NCI-H774 (cell line): Measurements from ENCODE around the gene SEC22B.
"Not testable (repeated sequence)": the region's sequence is repeated elsewhere in the genome, so short reads cannot be mapped to it uniquely, and the experiment has no call there.

ENCODE experiments used
- DNase-seq: peaks from one replicate; lab custom pipeline; 2025; lab: John Stamatoyannopoulos, UW

The SEC22B gene

GRCh38 chr1:120116094-120116493, 60.2 kb downstream of the SEC22B start:
- not testable (repeated sequence) for DNase-seq

- DNase-seq: not testable (repeated sequence)
These were observed 63.2 kb downstream of the SEC22B start for GRCh38 chr1:120113134-120113533.

- not testable (repeated sequence) for DNase-seq
These were observed 64.1 kb downstream of the SEC22B start for GRCh38 chr1:120112212-120112611.

- not testable (repeated sequence) for DNase-seq
These were observed 64.5 kb downstream of the SEC22B start for GRCh38 chr1:120111771-120112170.

GRCh38 chr1:120111008-120111407, 65.3 kb downstream of the SEC22B start:
- DNase-seq: not testable (repeated sequence)

DNA sequence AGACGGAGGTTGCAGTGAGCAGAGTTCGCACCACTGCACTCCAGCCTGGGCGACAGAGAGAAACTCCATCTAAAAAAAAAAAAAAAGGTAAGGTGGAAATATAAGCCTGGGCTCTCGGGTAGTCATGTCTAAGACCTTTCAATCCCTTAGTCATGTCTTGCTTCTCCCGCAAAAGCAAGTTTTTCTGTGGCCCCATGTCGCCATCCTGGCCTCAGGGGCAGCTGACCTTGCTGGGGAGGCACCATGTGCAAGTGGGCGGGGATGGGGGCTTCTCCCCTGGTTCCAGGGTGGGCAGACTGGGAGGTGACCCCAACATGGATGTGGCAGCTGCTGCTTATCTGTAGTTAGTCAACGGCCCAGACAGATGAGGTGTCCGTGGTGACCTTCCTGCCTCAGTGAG, 66.7 kb downstream of the SEC22B start:
- not testable (repeated sequence) for DNase-seq

- DNase-seq: not testable (repeated sequence)
These were observed 67.1 kb downstream of the SEC22B start for GRCh38 chr1:120109180-120109579.

DNA sequence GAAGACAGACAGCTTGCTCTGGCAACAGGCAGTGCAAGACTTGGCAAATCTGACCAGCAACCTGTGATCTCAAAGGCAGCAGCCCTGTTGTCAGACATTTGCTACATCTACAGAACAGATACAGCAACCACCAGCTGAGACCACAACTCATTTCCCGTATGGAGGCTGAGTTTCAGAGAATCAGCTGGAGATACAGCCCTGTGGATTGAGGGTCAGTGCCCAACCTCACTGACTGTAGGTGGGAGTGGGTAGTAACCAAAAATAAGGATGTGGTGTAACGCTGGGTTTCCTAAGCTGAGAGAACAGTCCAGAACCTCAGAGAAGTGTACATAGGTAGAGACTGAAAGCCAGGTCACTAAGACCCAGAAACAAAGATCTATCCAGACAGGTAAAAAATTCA, 71.0 kb downstream of the SEC22B start:
- DNase-seq: not testable (repeated sequence)

- DNase-seq: not testable (repeated sequence)
These were observed 72.6 kb downstream of the SEC22B start for GRCh38 chr1:120103768-120104167.

DNA sequence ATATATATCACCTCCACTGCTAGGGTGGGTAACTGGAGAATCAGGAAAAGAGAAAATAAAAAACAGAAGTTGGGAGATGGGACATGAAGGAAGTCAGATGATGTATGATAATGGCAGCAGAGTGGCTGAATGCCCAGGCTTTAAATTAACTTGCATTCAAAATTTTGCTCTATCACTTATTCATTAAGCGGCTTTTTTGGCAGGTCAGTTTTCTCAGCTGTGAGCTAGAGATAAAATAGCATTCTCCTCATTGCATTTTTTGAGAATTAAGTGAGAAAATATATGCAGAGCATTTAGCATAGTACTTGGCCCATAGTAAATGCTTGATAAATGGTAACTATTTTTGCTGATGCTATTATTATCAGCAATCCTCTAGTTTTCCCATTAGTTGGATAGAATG, 74.7 kb downstream of the SEC22B start:
- DNase-seq: not testable (repeated sequence)
